GM13976 (cell line): ENCODE measurements around the gene SGK1.

Source experiments
- DNase-seq: peaks from one replicate; pipeline ENCODE4 v3.0.0; 2012; ENCODE audit warnings: low spot score
- CTCF ChIP-seq: IDR thresholded peaks from 2 replicates; pipeline ENCODE4 v1.5.1; 2012; ENCODE audit warnings: borderline replicate concordance, mild to moderate bottlenecking; ENCODE audit not compliant: insufficient read depth; ENCODE audit errors: extremely low read depth, missing control alignments, control extremely low read depth
- in situ Hi-C: fragments of 300-500 bp; cut with MboI; formaldehyde crosslinking; loops from one replicate; pipeline ENCODE4 v1.12.0; 2022; ENCODE audit warnings: low sequenced_read_pairs, mixed read lengths, inconsistent platforms; ENCODE audit not compliant: unreplicated experiment

SGK1 gene

DNA sequence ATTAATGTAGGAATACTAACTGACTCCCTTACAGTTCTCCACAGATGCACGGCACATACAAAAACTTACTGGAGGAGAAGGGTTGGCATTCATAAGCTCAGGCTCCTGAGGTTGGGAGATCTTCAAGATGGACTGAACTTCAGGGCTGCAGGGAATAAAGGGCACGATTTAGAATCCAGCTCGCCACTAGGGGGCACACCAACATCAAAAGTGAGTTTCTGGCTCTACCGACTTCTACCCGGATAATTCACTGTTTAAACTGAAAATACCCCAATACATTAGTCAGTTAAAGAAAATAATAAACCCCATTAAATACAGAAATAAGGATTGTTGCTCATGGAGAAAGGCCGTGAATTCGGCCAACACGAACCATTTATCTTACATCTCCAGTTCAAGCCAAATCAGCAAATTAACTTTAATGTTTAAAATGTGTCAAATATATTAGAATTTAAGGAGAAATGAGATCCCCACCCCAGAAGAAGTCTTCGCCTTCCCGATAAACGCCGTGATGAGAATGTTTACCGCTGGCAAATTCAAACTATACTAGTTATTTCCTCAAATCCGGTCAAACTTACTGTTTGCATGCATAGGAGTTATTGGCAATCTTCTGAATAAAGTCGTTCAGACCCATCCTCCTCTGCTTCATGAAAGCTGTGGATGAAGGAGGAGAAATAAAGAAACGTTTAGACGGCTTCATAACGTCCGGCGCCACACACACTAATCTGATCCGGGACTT is 143.8 kb downstream of the SGK1 start:
- TF ChIP-seq CTCF, result peak; percentile 79
- in situ Hi-C loops, result loop anchor here (10.0 to 25.0 kb wide), 2 partner anchors 641 to 1263 kb away; no protein-coding TSS in a partner anchor
- peak; percentile 67 for DNase-seq

DNA sequence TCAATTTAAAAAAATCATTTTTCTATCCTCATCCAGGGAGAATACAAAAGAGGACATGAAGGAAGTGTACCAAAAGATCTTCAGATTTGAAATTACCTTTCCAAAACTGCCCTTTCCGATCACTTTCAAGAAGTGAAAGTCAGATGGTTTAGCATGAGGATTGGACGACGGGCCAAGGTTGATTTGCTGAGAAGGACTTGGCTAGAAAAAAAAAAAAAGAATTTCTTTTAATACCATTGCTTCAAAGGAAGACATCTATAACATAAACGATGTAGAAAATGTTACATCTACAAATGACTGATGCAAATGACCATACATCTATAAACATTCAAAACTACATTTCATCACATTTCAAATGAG is 144.6 kb downstream of the SGK1 start:
- DNase-seq, result no peak
- TF ChIP-seq CTCF, result no peak
- in situ Hi-C loops, result loop anchor here (10.0 to 25.0 kb wide), 2 partner anchors 641 to 1264 kb away; no protein-coding TSS in a partner anchor

DNA sequence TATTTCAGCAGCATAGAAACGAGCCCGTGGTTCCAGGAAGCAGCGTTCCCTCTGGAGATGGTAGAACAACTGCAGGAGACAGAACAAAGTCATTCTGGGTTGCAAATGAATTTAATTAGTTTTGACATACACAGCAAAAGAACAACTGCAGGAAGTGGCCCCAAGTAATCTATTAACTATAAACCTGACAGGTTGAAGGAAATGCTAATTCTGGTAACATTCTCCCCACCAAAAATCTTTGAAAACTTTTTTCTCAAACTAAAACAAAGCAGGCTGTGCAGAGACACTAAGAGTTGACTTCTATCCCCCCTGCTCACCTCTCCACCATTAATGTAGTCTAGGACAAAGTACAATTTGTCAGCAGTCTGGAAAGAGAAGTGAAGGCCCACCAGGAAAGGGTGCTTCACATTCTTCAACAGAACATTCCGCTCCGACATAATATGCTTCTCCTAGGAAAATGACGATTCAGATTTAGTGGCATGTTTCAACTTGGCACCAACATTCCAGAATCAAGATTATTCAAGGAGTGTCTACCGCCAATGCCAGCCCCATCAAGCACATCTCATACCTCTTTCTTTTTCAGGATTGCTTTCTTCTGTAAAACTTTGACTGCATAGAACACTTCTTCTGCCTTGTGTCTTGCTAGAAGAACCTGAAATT is 145.1 kb downstream of the SGK1 start:
- DNase-seq, result no peak
- in situ Hi-C loops, result loop anchor here (10.0 to 25.0 kb wide), 2 partner anchors 642 to 1264 kb away; no protein-coding TSS in a partner anchor
- no peak for TF ChIP-seq CTCF

GRCh38 chr6:134172020-134172705 is 145.7 kb downstream of the SGK1 start:
- no peak for DNase-seq
- in situ Hi-C loops, result loop anchor here (10.0 to 25.0 kb wide), 2 partner anchors 643 to 1265 kb away; no protein-coding TSS in a partner anchor
- TF ChIP-seq CTCF, result no peak

- no peak for DNase-seq
- no peak for TF ChIP-seq CTCF
- in situ Hi-C loops, result loop anchor here (10.0 to 25.0 kb wide), 2 partner anchors 643 to 1266 kb away; no protein-coding TSS in a partner anchor
Observed at GRCh38 chr6:134171517-134171916, 146.4 kb downstream of the SGK1 start.

GRCh38 chr6:134170844-134171243 is 147.1 kb downstream of the SGK1 start:
- DNase-seq, result no peak
- in situ Hi-C loops, result loop anchor here (10.0 to 25.0 kb wide), 2 partner anchors 644 to 1266 kb away; no protein-coding TSS in a partner anchor

More at GRCh38 chr6:134170844-134171243, 147.1 kb downstream of the SGK1 start:
- TF ChIP-seq CTCF, result no peak
